Hepatocyte (in vitro differentiated cells): ENCODE results near the gene PSMA6. TPM values are rescaled to one million over a fixed set of nuclear protein-coding genes. Genes with fewer than 3 reads are reported as not detected.

ENCODE experiments used
- DNase-seq: peaks from one replicate; pipeline ENCODE4 v3.0.0-alpha.2; 2016; ENCODE audit warnings: low spot score
- H2AFZ ChIP-seq: fragments of 200-600 bp; sonication (generic); 2 replicates; pipeline ENCODE4 v1.6.0; 2016; ENCODE audit warnings: antibody characterized with exemption, mild to moderate bottlenecking
- H3K27ac ChIP-seq: fragments of 200-600 bp; sonication (generic); 2 replicates; pipeline ENCODE4 v1.5.1; 2016; ENCODE audit warnings: mild to moderate bottlenecking
- H3K27me3 ChIP-seq: fragments of 200-600 bp; sonication (generic); 2 replicates; pipeline ENCODE4 v1.6.1; 2016
- H3K36me3 ChIP-seq: fragments of 200-600 bp; sonication (generic); replicated peaks from 2 replicates; pipeline ENCODE4 v1.5.1; 2016; ENCODE audit warnings: low read depth; ENCODE audit not compliant: insufficient read depth
- H3K4me1 ChIP-seq: fragments of 200-600 bp; sonication (generic); 2 replicates; pipeline ENCODE4 v1.5.1; 2016; ENCODE audit warnings: mild to moderate bottlenecking, moderate library complexity; ENCODE audit not compliant: insufficient read depth
- H3K4me2 ChIP-seq: fragments of 200-600 bp; sonication (generic); 2 replicates; pipeline ENCODE4 v1.6.0; 2016
- H3K4me3 ChIP-seq: fragments of 200-600 bp; sonication (generic); 2 replicates; pipeline ENCODE4 v1.5.1; 2016; ENCODE audit warnings: mild to moderate bottlenecking
- H3K79me2 ChIP-seq: fragments of 200-600 bp; sonication (generic); 2 replicates; pipeline ENCODE4 v1.6.0; 2017; ENCODE audit warnings: mild to moderate bottlenecking
- H3K9me2 ChIP-seq: fragments of 200-600 bp; sonication (generic); replicated peaks from 2 replicates; pipeline ENCODE4 v1.6.0; 2017; ENCODE audit warnings: mild to moderate bottlenecking; ENCODE audit not compliant: insufficient read depth
- H3K9me3 ChIP-seq: fragments of 200-600 bp; sonication (generic); 2 replicates; pipeline ENCODE4 v1.5.1; 2016; ENCODE audit warnings: low read depth, mild to moderate bottlenecking
- H4K20me1 ChIP-seq: fragments of 200-600 bp; sonication (generic); 2 replicates; pipeline ENCODE4 v1.6.0; 2016; ENCODE audit warnings: mild to moderate bottlenecking; ENCODE audit not compliant: insufficient read depth, poor library complexity, severe bottlenecking
- CTCF ChIP-seq: fragments of 200-600 bp; sonication (generic); IDR thresholded peaks from 2 replicates; pipeline ENCODE4 v1.5.1; 2016; ENCODE audit warnings: antibody characterized with exemption, mild to moderate bottlenecking; ENCODE audit not compliant: poor library complexity
- EZH2 ChIP-seq: fragments of 200-600 bp; sonication (generic); IDR thresholded peaks from 2 replicates; pipeline ENCODE4 v1.6.1; 2016; ENCODE audit warnings: antibody characterized with exemption, mild to moderate bottlenecking, borderline replicate concordance
- EZH2phosphoT487 ChIP-seq: fragments of 200-600 bp; sonication (generic); IDR thresholded peaks from one replicate; pipeline ENCODE4 v1.6.1; 2018; ENCODE audit warnings: antibody characterized with exemption, mild to moderate bottlenecking, low read depth, moderate library complexity; ENCODE audit not compliant: unreplicated experiment, severe bottlenecking
- WGBS: methylation state at CpG from one replicate; pipeline ENCODE4 v1.1.6; 2016; ENCODE audit warnings: low lambda C conversion rate; ENCODE audit errors: missing lambda C conversion rate; 5-methylcytosine and 5-hydroxymethylcytosine counted together
- polyA plus RNA-seq: library from polyadenylated mRNA; unstranded; fragments of >200 nt; fragmentation: Nextera tagmentation; extraction: Ambion mirVana; gene quantifications from 2 replicates; pipeline ENCODE4 v1.2.1, GENCODE V29; 2016
- total RNA-seq: library from RNA; depleted of rRNA; stranded (reverse); fragments of >200 nt; gene quantifications from 2 replicates; pipeline ENCODE4 v1.2.3, GENCODE V29; 2014

The PSMA6 gene
- total and polyA plus RNA-seq, 2 experiments from 2014 or later, result 228 to 260 TPM

DNA sequence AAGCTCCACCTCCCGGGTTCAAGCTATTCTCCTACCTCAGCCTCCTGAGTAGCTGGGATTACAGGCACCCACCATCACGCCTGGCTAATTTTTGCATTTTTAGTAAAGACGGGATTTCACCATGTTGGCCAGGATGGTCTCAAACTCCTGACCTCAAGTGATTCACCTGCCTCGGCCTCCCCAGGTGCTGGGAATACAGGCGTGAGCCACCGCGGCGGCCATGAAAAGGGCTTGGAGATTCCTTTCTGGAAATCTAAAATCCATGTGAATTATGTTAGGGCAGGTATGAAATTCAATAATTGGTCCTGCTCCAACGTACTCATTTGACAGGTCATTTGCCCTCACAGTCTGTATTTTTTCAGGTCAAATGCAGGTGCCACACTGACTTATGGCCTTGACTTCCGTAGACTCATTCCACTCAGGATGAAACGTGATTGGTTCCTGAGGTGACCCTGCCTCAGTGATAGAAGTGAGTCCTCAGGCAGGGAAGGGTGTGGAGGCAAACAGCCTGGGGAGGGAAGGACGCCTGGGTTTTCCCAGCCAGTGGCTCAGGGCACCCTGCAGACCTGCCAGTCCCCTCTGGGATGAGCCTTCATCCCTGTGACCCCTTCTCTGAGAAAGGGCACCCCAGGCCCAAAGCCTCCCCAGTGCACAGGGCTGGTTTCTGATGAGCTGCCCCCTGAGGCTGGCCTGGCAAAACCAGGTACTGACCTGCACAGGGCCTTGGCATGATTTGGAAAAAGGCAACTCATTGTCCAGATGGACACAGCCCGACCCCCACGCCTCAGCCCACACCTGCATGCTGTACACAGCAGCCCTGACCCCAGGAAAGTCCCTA, 48.7 kb downstream of the PSMA6 start:
- no peak for DNase-seq
- peak overlapping the region; percentile 78 for H3K27ac ChIP-seq
- H2AFZ ChIP-seq, result no peak overlapping the region
- no peaks in the 10 kb centered on the region for H3K36me3 ChIP-seq
- H3K27me3 ChIP-seq, result no peaks in the 10 kb centered on the region
- TF ChIP-seq CTCF (no peak), EZH2 (no peak)
- no peak overlapping the region for H3K4me3 ChIP-seq
- H4K20me1 ChIP-seq, result no peaks in the 10 kb centered on the region
- peaks cover 36% of the 10 kb centered on the region for H3K4me1 ChIP-seq
- H3K9me3 ChIP-seq, result no peaks in the 10 kb centered on the region
- H3K79me2 ChIP-seq, result no peaks in the 10 kb centered on the region
- H3K9me2 ChIP-seq, result no peaks in the 10 kb centered on the region
- H3K4me2 ChIP-seq, result no peak overlapping the region
- WGBS, result 94% methylated on average over 14 of the region's 14 CpGs

GRCh38 chr14:35341454-35341750, 49.2 kb downstream of the PSMA6 start:
- H4K20me1 ChIP-seq, result no peaks in the 10 kb centered on the region
- no peak for DNase-seq
- 59% methylated on average over 4 of the region's 4 CpGs for WGBS
- peaks cover 30% of the 10 kb centered on the region for H3K4me1 ChIP-seq
- TF ChIP-seq CTCF (no peak), EZH2 (no peak), EZH2phosphoT487 (no peak)
- no peaks in the 10 kb centered on the region for H3K9me2 ChIP-seq
- no peak overlapping the region for H3K4me2 ChIP-seq
- H2AFZ ChIP-seq, result no peak overlapping the region
- H3K27me3 ChIP-seq, result no peaks in the 10 kb centered on the region
- H3K9me3 ChIP-seq, result no peaks in the 10 kb centered on the region
- H3K4me3 ChIP-seq, result no peak overlapping the region
- peak overlapping the region; percentile 78 for H3K27ac ChIP-seq
- no peaks in the 10 kb centered on the region for H3K36me3 ChIP-seq
- no peaks in the 10 kb centered on the region for H3K79me2 ChIP-seq

GRCh38 chr14:35341751-35342488, 49.7 kb downstream of the PSMA6 start:
- no peaks in the 10 kb centered on the region for H3K27me3 ChIP-seq
- H3K9me3 ChIP-seq, result no peaks in the 10 kb centered on the region
- H3K27ac ChIP-seq, result peak overlapping the region; percentile 78
- H3K36me3 ChIP-seq, result no peaks in the 10 kb centered on the region
- TF ChIP-seq EZH2phosphoT487, result no peak
- no peak for TF ChIP-seq CTCF
- no peak for TF ChIP-seq EZH2
- no peak overlapping the region for H3K4me3 ChIP-seq
- no peaks in the 10 kb centered on the region for H3K9me2 ChIP-seq
- peak; percentile 85 for DNase-seq
- no peaks in the 10 kb centered on the region for H4K20me1 ChIP-seq
- H3K4me2 ChIP-seq, result peak overlapping the region; percentile 23
- no peaks in the 10 kb centered on the region for H3K79me2 ChIP-seq
- peaks cover 25% of the 10 kb centered on the region for H3K4me1 ChIP-seq
- WGBS, result 77% methylated on average over 25 of the region's 25 CpGs
- peak overlapping the region; percentile 31 for H2AFZ ChIP-seq
